ENCODE results near the gene SF3A2. TPM values are rescaled to one million over a fixed set of nuclear protein-coding genes. Genes with fewer than 3 reads are reported as not detected.

SF3A2 gene
- total RNA-seq, 1 donor from 2014 or later, result 141 TPM

DNA sequence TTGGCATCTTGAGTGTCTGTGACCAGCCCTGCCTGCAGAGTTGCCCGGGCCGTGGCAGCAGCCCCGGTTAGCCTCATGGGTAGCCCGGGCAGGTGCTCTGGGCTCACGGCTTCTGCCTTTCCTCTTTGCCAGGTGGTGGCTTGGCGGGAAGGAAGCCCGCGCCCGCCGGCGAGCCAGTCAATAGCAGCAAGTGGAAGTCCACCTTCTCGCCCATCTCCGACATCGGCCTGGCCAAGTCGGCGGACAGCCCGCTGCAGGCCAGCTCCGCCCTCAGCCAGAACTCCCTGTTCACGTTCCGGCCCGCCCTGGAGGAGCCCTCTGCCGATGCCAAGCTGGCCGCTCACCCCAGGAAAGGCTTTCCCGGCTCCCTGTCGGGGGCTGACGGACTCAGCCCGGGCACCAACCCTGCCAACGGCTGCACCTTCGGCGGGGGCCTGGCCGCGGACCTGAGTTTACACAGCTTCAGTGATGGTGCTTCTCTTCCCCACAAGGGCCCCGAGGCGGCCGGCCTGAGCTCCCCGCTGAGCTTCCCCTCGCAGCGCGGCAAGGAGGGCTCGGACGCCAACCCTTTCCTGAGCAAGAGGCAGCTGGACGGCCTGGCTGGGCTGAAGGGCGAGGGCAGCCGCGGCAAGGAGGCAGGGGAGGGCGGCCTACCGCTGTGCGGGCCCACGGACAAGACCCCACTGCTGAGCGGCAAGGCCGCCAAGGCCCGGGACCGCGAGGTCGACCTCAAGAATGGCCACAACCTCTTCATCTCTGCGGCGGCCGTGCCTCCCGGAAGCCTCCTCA lies 10.4 kb upstream of the SF3A2 start:
- intact Hi-C loops (cut with micrococcal nuclease), result no loop called here

- intact Hi-C loops (cut with micrococcal nuclease), result no loop called here
These were observed 9.7 kb upstream of the SF3A2 start for GRCh38 chr19:2226840-2227360.

- intact Hi-C loops (cut with micrococcal nuclease), result no loop called here
These were observed 9.0 kb upstream of the SF3A2 start for GRCh38 chr19:2227415-2228156.

DNA sequence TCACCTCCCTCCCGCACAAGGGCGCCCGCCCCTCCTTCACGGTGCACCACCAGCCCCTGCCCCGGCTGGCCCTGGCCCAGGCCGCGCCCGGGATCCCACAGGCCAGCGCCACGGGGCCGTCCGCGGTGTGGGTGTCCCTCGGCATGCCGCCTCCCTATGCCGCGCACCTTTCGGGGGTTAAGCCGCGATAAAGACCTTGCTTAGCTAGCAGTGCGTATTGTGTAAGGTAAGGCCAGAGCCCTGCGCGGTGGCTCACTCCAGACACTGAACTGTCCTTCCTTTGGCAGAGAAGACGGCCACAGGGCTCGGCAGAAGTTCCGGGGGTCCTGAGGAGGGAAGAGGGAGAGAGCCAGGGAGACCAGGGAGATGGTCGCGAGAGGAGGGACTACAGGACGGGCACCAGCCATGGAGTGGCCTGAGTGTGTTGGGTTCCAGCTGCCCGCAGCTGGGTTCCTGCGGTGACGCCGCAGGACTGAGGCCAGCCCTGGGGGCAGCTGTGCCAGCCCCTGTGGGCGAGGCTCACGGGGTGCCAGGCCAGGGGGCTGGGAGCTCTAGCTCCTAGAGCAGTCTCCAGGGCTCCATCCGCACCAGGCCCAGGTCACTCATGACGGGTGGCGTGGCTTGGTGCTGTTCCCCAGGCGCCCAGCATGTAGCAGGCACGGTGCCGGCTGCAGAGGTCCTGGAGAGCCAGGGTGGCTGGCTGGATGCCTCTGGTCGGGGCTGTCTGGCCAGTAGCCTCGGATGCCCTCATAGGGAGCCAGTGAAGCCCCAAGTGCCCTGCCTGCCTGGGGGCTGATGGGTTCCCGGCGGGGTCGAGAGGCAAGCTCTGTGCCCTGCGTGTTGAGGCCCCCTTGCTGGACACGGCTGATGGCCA lies 8.2 kb upstream of the SF3A2 start:
- intact Hi-C loops (cut with micrococcal nuclease), result no loop called here

GRCh38 chr19:2229103-2230032 lies 7.3 kb upstream of the SF3A2 start:
- intact Hi-C loops (cut with micrococcal nuclease), result no loop called here

DNA sequence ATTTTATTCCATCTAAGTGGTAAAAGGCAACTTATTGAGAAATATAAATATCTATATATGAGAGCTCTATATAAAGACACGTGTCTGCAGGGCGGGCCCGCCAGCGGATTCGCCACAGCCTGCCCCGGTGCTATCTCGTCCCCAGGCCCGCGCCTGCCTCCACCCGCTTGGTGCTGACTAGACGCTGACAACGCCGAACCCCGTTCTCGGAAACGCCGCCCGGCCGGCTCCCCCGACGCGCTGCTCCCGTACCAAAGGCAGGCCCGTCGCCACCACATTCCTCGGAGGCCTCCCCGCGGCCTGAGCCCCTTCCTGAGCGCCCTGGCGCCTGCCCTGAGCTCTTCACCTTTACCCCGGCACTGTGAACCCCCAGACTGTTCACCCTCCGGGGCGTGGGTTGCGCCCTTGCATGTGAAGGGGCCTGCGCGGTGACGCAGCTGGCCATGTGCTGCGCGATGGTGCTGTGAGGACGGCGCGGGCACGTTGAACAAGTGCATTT lies 6.5 kb upstream of the SF3A2 start:
- intact Hi-C loops (cut with micrococcal nuclease), result no loop called here

DNA sequence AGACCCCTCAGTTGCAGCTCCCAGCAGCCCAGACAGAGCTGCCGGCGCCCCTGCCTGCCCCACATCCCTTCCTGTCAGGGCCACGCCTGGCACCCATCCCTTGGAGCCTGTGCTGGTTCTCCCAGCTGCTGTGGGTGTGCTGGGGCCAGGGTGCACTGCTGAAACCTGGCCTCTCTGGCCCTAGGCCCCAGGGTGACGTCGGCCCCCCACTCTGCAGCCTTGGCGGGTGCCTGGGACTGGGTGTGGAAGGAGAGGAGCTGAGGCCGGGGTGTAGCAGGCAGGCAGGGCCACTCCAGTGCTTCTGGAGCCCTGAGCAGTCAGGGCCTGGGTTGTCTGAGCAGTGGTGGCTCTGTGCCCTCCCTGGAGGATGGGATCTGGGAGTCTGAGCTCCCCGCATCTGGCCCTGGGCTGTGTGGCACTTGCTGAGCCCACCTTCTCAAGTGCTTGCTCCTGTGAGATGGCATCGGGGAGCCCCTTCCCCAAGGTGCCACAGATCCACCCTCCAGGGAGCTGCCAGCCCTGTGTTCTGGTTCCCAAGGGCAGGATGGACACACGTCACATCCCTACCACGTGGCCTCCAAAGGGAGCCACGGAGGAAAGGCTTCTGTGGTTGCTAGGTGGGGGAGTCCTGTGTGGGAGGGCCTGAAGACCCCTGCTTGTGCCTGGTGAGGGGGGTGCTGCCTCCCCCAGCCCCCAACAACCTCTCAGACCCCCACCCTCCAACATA lies 5.7 kb upstream of the SF3A2 start:
- intact Hi-C loops (cut with micrococcal nuclease), result no loop called here

- intact Hi-C loops (cut with micrococcal nuclease), result no loop called here
These were observed 4.9 kb upstream of the SF3A2 start for GRCh38 chr19:2231621-2232221.

DNA sequence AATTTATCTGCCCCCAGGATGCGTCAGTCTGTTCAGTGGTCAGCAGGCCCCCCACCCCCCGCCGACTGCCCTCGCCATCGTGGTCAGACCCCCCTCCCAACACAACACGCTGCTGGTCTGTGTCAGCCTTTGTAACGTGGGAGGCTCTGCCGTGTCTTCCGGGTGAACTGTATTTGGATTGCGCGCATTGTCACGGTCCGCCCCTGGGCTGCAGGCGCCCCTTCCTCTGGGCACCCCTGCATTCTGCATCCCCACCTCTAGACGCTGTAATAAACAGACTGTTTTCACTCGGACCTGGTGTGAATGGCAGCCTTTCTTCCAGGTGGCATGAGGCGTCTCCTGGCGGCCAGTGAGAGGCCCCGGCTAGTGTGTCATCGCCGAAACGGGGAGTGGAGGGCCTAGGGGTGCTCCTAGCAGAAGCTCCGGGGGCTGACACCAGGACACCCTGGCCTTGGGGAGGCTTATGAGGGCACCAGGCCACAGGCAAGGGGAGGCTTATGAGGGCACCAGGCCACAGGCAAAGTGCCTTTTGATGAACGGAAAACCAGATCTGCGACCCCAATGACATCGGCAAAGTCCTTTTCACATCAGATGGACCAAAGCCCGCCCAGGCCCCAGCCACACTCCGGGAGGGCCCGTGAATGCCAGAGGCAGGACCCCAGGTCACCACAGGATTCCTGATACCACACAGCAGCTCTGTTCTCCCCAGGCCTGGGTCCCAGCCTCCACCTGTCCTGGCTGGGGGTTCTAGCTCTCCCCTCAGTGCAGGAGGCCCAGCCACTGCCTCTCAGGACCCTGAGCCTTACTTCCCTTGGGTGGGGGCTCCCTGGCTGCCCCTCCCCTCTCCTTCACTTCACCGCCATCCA lies 4.1 kb upstream of the SF3A2 start:
- intact Hi-C loops (cut with micrococcal nuclease), result no loop called here

DNA sequence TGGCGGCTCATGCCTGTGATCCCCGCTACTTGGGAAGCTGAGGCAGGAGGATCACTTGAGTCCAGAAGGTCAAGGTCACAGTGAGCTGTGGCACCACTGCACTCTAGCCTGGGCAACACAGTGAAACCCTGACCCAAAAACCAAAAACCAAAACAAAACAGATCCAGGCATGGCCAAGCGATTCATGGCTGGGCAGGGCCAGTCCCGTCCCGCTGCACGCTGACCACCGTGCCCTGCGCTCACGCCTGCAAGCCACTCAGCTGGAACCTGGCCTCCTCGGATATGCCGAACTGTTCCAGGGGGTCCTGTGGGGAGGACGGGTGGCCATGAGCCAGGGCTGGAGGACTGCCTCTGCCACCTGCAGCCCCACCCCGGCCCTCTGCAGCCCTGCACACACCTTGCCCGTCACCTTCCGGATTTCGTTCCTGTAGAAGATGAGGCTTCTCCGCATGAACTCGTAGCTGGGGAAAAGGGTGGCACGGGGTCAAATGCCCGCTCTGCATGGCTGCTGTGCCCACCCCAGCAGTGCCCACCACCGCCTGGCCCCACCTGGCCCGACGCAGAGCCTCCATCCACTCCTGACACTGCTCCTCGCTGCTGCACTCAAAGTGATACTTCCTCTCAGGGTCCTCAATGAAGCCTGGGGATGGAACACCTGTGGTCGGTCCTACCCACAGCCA lies 2.9 kb upstream of the SF3A2 start:
- intact Hi-C loops (cut with micrococcal nuclease), result no loop called here

GRCh38 chr19:2234996-2235380 lies 1.6 kb upstream of the SF3A2 start:
- intact Hi-C loops (cut with micrococcal nuclease), result loop anchor here (5.0 kb wide), 1 partner anchor 222 kb away; the partner anchor contains the start of gene LMNB2

DNA sequence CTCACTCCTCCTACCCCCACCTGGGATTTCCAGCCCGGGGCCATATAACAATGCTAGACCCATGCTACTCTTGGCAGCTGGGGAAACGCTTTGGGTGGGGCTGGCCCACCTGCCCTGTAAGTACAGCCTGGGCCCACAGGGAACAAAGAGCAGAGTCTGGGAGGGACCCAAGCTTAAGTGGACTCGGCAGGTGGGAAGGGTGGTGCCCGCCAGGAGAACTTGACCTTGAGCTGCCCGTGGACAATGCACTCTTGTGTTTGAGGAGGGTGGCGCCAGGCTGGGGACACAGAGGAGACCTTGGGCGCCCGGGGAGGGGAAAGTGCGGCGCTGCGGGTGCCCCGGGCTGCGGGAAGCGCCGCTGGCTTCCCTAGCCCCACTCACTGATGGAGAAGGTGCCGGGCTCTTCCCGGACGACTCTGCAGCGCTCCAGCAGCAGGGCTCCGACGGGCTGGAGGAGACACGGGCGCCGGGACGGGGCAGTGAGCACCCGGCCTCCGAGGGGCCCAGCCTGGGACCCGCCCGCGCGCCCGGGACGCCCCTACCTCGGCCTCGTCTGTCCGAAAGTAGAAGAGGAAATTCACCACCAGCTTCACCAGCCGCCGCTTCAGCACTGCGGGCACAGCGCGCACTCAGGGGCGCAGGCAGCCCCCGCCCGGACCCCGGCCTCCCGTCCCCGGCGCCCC lies 1.1 kb upstream of the SF3A2 start:
- intact Hi-C loops (cut with micrococcal nuclease), result loop anchor here (1.0 to 5.0 kb wide), 12 partner anchors 23 to 402 kb away; partner anchors contain the start of genes AP3D1, IZUMO4, LMNB2 and MOB3A

GRCh38 chr19:2236064-2236313 lies 635 bp upstream of the SF3A2 start:
- intact Hi-C loops (cut with micrococcal nuclease), result loop anchor here (1.0 to 5.0 kb wide), 12 partner anchors 22 to 401 kb away; partner anchors contain the start of genes AP3D1, IZUMO4, LMNB2 and MOB3A

DNA sequence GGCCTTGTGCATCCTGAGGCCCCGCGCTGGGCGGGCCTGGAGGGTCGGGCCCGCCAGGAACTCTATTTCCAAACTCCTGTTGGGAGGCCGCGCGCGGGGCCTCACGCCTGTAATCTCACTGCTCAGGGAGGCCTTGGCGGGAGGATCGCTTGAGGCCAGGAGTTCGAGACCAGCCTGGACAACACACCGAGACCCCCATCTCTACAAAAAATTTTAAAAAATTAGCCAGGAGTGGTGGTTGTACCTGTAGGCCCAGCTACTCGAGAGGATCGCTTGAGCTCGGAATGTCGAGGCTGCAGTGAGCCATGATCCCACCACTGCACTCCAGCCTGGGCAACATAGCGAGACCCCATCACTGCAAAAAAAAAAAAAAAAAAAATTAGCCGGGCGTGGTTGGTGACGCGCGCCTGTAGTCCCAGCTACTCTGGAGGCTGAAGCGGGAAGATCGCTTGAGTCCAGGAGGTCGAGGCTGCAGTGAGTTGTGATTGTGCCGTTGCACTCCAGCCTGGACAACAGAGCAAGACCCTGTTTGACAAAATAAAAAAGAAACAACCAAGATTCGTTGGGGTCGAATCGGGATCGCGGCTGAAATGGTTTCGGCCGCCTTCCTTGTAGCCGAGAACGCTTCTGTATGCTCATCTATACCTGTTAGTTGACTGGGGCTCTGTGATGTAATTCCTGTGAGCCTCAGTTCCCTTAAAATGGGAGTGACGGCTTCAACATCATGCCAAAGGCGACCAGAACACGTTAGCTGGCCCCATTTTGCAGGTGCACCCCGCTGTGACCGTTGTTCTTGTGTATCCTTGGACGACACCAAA lies 636 bp downstream of the SF3A2 start:
- intact Hi-C loops (cut with micrococcal nuclease), result loop anchor here (1.0 to 5.0 kb wide), 3 partner anchors 140 to 384 kb away; partner anchors contain the start of genes IZUMO4, LMNB2 and MOB3A

- intact Hi-C loops (cut with micrococcal nuclease), result loop anchor here (1.0 to 5.0 kb wide), 3 partner anchors 141 to 383 kb away; partner anchors contain the start of genes IZUMO4, LMNB2 and MOB3A
These were observed 1.2 kb downstream of the SF3A2 start for GRCh38 chr19:2237869-2238153.

DNA sequence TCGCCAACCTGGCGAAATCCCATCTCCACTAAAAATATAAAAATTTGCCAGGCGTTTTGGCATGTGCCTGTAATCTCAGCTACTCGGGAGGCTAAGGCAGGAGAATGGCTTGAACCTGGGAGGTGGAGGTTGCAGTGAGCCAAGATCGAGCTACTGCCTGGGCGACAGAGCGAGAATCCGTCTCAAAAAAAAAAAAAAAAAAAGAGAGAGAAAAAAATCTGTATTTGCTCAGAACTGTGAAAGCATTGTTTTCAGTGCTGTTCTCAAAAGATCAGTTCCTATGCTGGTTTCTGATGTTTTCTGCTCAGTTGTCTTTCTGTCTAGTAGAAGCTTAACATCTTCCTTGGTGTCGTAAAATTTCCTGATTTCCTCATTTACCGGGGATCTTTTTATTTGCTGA lies 2.5 kb downstream of the SF3A2 start:
- intact Hi-C loops (cut with micrococcal nuclease), result loop anchor here (5.0 kb wide), 1 partner anchor 218 kb away; the partner anchor contains the start of gene LMNB2

Measured in T-helper 1 cell treated with Interleukin-12 subunit alpha and Interleukin-12 subunit beta and Interleukin-4 antibody, amounts not matched to agents 30 ng/mL and 1 ng/mL, for 36 hours (primary cell).